T-helper 1 cell treated with Interleukin-12 subunit alpha and Interleukin-12 subunit beta and Interleukin-4 antibody, amounts not matched to agents 30 μg/mL and 1 μg/mL, for 36 hours (primary cell): ENCODE measurements around the gene MAGI2.

Experiments used
- H3K27ac Mint-ChIP-seq: one replicate; pipeline ENCODE4 v1.8.0; 2021; ENCODE audit warnings: mild to moderate bottlenecking, mixed read lengths
- H3K27me3 Mint-ChIP-seq: one replicate; pipeline ENCODE4 v1.8.0; 2021; ENCODE audit warnings: low read depth, mixed read lengths
- H3K36me3 Mint-ChIP-seq: one replicate; pipeline ENCODE4 v1.8.0; 2021; ENCODE audit warnings: low read depth, mixed read lengths
- H3K4me1 Mint-ChIP-seq: one replicate; pipeline ENCODE4 v1.8.0; 2021; ENCODE audit warnings: low read depth, mixed read lengths
- H3K4me3 Mint-ChIP-seq: one replicate; pipeline ENCODE4 v1.8.0; 2021; ENCODE audit warnings: mild to moderate bottlenecking, moderate library complexity, mixed read lengths
- H3K9me3 Mint-ChIP-seq: one replicate; pipeline ENCODE4 v1.8.0; 2021; ENCODE audit warnings: mixed read lengths

Gene MAGI2

GRCh38 chr7:78702770-78703169, 750.7 kb downstream of the MAGI2 start:
- Mint-ChIP-seq H3K27ac (no peak overlapping the region), H3K36me3 (no peaks in the 10 kb centered on the region), H3K9me3 (peaks cover 9% of the 10 kb centered on the region), H3K4me1 (no peaks in the 10 kb centered on the region), H3K4me3 (no peak overlapping the region), H3K27me3 (no peaks in the 10 kb centered on the region)

GRCh38 chr7:78695826-78696225, 757.6 kb downstream of the MAGI2 start:
- Mint-ChIP-seq H3K27ac (no peak overlapping the region), H3K4me3 (no peak overlapping the region), H3K27me3 (no peaks in the 10 kb centered on the region), H3K36me3 (no peaks in the 10 kb centered on the region), H3K4me1 (no peaks in the 10 kb centered on the region), H3K9me3 (no peaks in the 10 kb centered on the region)

- H3K27ac Mint-ChIP-seq, result no peak overlapping the region
- no peaks in the 10 kb centered on the region for H3K36me3 Mint-ChIP-seq
- H3K27me3 Mint-ChIP-seq, result no peaks in the 10 kb centered on the region
- no peaks in the 10 kb centered on the region for H3K9me3 Mint-ChIP-seq
- H3K4me1 Mint-ChIP-seq, result no peaks in the 10 kb centered on the region
- no peak overlapping the region for H3K4me3 Mint-ChIP-seq
These were observed 761.9 kb downstream of the MAGI2 start for GRCh38 chr7:78691584-78691983.

GRCh38 chr7:78690174-78690573, 763.3 kb downstream of the MAGI2 start:
- no peak overlapping the region for H3K27ac Mint-ChIP-seq
- no peaks in the 10 kb centered on the region for H3K4me1 Mint-ChIP-seq
- H3K4me3 Mint-ChIP-seq, result no peak overlapping the region
- H3K36me3 Mint-ChIP-seq, result no peaks in the 10 kb centered on the region
- H3K27me3 Mint-ChIP-seq, result no peaks in the 10 kb centered on the region
- H3K9me3 Mint-ChIP-seq, result no peaks in the 10 kb centered on the region

GRCh38 chr7:78688376-78688775, 765.1 kb downstream of the MAGI2 start:
- no peaks in the 10 kb centered on the region for H3K36me3 Mint-ChIP-seq
- H3K27me3 Mint-ChIP-seq, result no peaks in the 10 kb centered on the region
- no peaks in the 10 kb centered on the region for H3K4me1 Mint-ChIP-seq
- no peak overlapping the region for H3K4me3 Mint-ChIP-seq
- H3K27ac Mint-ChIP-seq, result no peak overlapping the region
- no peaks in the 10 kb centered on the region for H3K9me3 Mint-ChIP-seq

- Mint-ChIP-seq H3K27ac (no peak overlapping the region), H3K9me3 (no peaks in the 10 kb centered on the region), H3K36me3 (no peaks in the 10 kb centered on the region), H3K27me3 (no peaks in the 10 kb centered on the region), H3K4me3 (no peak overlapping the region), H3K4me1 (no peaks in the 10 kb centered on the region)
These were observed 767.3 kb downstream of the MAGI2 start for GRCh38 chr7:78686189-78686588.

GRCh38 chr7:78684201-78684600, 769.3 kb downstream of the MAGI2 start:
- H3K9me3 Mint-ChIP-seq, result no peaks in the 10 kb centered on the region
- no peaks in the 10 kb centered on the region for H3K27me3 Mint-ChIP-seq
- no peaks in the 10 kb centered on the region for H3K4me1 Mint-ChIP-seq
- no peak overlapping the region for H3K27ac Mint-ChIP-seq
- no peaks in the 10 kb centered on the region for H3K36me3 Mint-ChIP-seq
- H3K4me3 Mint-ChIP-seq, result no peak overlapping the region

GRCh38 chr7:78683566-78683965, 769.9 kb downstream of the MAGI2 start:
- no peaks in the 10 kb centered on the region for H3K36me3 Mint-ChIP-seq
- H3K27me3 Mint-ChIP-seq, result no peaks in the 10 kb centered on the region
- H3K9me3 Mint-ChIP-seq, result no peaks in the 10 kb centered on the region
- no peaks in the 10 kb centered on the region for H3K4me1 Mint-ChIP-seq
- no peak overlapping the region for H3K27ac Mint-ChIP-seq
- no peak overlapping the region for H3K4me3 Mint-ChIP-seq

GRCh38 chr7:78679112-78679876, 774.2 kb downstream of the MAGI2 start:
- Mint-ChIP-seq H3K4me3 (no peak overlapping the region), H3K36me3 (no peaks in the 10 kb centered on the region), H3K9me3 (no peaks in the 10 kb centered on the region)

GRCh38 chr7:78677391-78677790, 776.1 kb downstream of the MAGI2 start:
- Mint-ChIP-seq H3K4me3 (no peak overlapping the region), H3K27ac (no peak overlapping the region), H3K9me3 (no peaks in the 10 kb centered on the region), H3K27me3 (no peaks in the 10 kb centered on the region), H3K4me1 (no peaks in the 10 kb centered on the region), H3K36me3 (no peaks in the 10 kb centered on the region)

More at GRCh38 chr7:78679112-78679876, 774.2 kb downstream of the MAGI2 start:
- Mint-ChIP-seq H3K27me3 (no peaks in the 10 kb centered on the region), H3K27ac (no peak overlapping the region), H3K4me1 (no peaks in the 10 kb centered on the region)

GRCh38 chr7:78675511-78675910, 778.0 kb downstream of the MAGI2 start:
- no peaks in the 10 kb centered on the region for H3K4me1 Mint-ChIP-seq
- no peaks in the 10 kb centered on the region for H3K9me3 Mint-ChIP-seq
- H3K36me3 Mint-ChIP-seq, result no peaks in the 10 kb centered on the region
- no peaks in the 10 kb centered on the region for H3K27me3 Mint-ChIP-seq
- H3K4me3 Mint-ChIP-seq, result no peak overlapping the region
- no peak overlapping the region for H3K27ac Mint-ChIP-seq

- Mint-ChIP-seq H3K9me3 (no peaks in the 10 kb centered on the region), H3K36me3 (no peaks in the 10 kb centered on the region), H3K27me3 (no peaks in the 10 kb centered on the region), H3K4me1 (no peaks in the 10 kb centered on the region), H3K27ac (no peak overlapping the region), H3K4me3 (no peak overlapping the region)
These were observed 780.2 kb downstream of the MAGI2 start for GRCh38 chr7:78673272-78673671.

GRCh38 chr7:78662939-78663338, 790.5 kb downstream of the MAGI2 start:
- Mint-ChIP-seq H3K27me3 (no peaks in the 10 kb centered on the region), H3K9me3 (peaks cover 8% of the 10 kb centered on the region), H3K4me3 (no peak overlapping the region), H3K36me3 (no peaks in the 10 kb centered on the region), H3K4me1 (no peaks in the 10 kb centered on the region), H3K27ac (no peak overlapping the region)

- no peak overlapping the region for H3K27ac Mint-ChIP-seq
- no peak overlapping the region for H3K4me3 Mint-ChIP-seq
- no peaks in the 10 kb centered on the region for H3K9me3 Mint-ChIP-seq
- no peaks in the 10 kb centered on the region for H3K4me1 Mint-ChIP-seq
- H3K27me3 Mint-ChIP-seq, result no peaks in the 10 kb centered on the region
- H3K36me3 Mint-ChIP-seq, result no peaks in the 10 kb centered on the region
These were observed 803.5 kb downstream of the MAGI2 start for GRCh38 chr7:78649976-78650375.

GRCh38 chr7:78649236-78649635, 804.2 kb downstream of the MAGI2 start:
- Mint-ChIP-seq H3K4me1 (no peaks in the 10 kb centered on the region), H3K36me3 (no peaks in the 10 kb centered on the region), H3K27ac (no peak overlapping the region), H3K9me3 (no peaks in the 10 kb centered on the region), H3K27me3 (no peaks in the 10 kb centered on the region), H3K4me3 (no peak overlapping the region)

GRCh38 chr7:78642751-78643150, 810.7 kb downstream of the MAGI2 start:
- H3K27ac Mint-ChIP-seq, result no peak overlapping the region
- H3K36me3 Mint-ChIP-seq, result no peaks in the 10 kb centered on the region
- no peaks in the 10 kb centered on the region for H3K27me3 Mint-ChIP-seq
- peaks cover 3% of the 10 kb centered on the region for H3K9me3 Mint-ChIP-seq
- no peak overlapping the region for H3K4me3 Mint-ChIP-seq
- no peaks in the 10 kb centered on the region for H3K4me1 Mint-ChIP-seq
